ENCODE results near the gene WDR48.

WDR48 gene

DNA sequence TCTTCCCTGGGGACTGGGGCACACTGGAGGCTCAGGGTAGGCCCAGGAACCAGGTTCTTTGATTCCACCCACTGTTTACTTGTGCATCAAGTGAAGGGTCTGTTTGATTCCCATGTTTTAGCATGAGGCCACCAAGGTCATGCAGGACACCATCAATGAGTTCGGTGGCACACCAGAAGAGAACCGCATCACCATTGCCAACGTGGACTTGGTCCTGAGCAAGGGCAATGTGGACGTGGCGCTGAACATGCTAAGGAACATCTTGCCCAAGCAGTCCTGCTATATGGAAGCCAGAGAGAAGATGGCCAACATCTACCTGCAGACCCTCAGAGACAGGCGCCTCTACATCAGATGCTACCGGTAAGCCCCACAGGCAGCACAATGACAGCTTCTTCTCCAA lies 77.1 kb downstream of the WDR48 start:
- TF ChIP-seq ZNF274 (IDR thresholded peaks at IDR 0.05; ENCODE audit: low read depth, low read length): no peak
- no peak overlapping the region for H3K4me3 ChIP-seq (ENCODE audit: low read length)

DNA sequence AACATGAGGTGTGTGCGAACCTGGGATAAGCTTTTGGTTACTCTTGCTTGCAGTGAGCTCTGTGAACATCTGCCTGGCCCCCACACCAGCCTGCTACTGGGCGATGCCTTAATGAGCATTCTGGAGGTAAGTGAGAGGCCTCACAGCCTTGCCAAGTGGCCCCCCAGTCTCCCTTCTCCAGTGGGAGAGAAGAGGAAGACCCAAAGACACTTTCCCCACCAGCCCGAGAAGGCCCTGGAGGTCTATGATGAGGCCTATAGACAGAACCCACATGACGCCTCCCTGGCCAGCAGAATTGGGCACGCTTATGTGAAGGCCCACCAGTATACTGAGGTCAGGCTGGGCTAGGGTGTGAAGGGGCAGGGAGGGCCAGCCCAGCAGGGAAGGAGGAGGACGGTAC lies 78.2 kb downstream of the WDR48 start:
- no peak for TF ChIP-seq ZNF274 (IDR thresholded peaks at IDR 0.05; ENCODE audit: low read depth, low read length)
- no peak overlapping the region for H3K4me3 ChIP-seq (ENCODE audit: low read length)

DNA sequence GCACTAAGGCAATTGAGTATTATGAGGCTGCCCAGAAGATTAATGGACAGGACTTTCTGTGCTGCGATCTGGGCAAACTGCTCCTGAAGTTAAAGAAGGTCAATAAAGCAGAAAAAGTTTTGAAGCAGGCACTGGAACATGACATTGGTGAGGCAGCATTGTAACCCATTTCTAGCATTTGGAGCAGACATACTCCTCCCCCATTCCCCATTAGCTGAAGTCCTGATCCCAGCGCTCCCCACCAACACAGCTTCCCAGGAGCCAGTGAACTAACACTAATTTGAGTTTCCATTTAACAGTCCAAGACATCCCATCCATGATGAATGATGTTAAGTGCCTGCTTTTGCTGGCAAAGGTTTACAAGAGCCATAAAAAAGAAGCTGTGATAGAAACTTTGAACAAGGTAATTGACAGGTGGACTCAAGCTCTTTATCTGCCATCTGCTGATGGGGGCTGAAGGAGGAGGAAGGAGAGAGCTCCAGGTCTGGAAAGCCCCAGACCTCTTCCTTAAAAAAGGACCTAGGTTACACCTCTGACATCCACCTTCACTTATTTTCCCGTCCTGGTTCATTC lies 79.0 kb downstream of the WDR48 start:
- no peak overlapping the region for H3K4me3 ChIP-seq (ENCODE audit: low read length)
- TF ChIP-seq ZNF274 (IDR thresholded peaks at IDR 0.05; ENCODE audit: low read depth, low read length): no peak

DNA sequence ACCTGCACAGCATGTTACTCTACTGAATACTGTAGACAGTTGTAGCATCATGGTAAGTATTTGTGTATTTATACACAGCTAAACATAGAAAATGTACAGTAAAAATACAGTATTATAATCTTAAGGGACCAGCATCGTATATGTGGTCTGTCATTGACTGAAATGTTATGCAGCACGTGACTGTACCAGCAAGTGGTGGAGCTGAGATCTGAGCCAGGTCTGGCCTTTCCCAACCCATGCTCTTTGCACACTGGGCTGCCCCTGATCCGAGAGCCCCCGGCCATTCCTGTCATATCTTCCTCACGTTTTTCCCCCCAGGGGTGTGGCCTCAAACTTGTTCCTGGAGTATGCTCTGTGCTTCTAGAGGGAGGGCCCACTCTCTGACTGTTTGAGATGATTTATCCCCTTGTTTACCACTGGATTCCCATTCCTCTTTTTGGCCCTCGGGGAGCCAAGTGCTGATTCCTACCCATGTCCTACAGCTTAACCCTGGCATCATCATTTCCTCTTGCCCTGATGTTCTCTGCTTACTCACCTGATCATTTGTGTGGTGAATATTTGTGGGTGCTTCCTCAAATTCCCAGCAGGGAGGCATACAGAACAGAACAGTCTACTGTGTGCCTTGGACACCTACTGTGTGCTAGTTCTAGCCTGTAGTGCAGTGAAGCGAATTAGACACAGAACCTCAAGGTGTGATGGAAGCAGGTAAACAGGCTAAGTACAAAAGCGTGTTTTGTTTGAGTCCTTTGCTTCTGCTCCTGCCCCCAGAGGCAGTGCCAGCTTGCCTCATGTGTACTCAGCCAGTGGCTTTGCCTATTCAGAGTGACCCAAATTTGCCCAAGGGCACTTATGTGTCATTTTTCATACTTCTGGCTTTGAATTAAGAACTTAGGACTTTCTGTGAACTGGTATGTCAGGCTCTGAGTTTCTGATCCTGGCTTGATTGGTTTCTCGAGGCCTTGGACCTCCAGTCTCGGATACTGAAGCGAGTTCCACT lies 80.6 kb downstream of the WDR48 start:
- TF ChIP-seq ZNF274 (IDR thresholded peaks at IDR 0.05; ENCODE audit: low read depth, low read length): no peak
- no peak overlapping the region for H3K4me3 ChIP-seq (ENCODE audit: low read length)

DNA sequence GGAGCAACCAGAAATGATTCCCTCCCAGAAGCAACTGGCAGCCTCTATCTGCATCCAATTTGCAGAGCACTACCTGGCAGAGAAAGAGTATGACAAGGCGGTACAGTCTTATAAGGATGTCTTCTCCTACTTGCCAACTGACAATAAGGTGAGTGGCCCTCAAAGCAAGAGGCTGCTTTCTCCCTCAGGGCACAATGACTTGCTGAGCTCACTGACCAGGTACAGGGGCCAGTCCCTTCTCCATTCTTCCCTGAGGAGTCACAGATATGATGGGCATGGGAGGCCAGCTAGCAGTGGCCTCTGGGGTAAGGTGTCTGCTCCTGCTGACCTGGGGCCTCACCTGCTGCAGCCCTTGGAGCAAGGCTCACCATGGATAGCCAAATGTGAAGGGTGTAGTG lies 81.3 kb downstream of the WDR48 start:
- no peak for TF ChIP-seq ZNF274 (IDR thresholded peaks at IDR 0.05; ENCODE audit: low read depth, low read length)
- no peak overlapping the region for H3K4me3 ChIP-seq (ENCODE audit: low read length)

DNA sequence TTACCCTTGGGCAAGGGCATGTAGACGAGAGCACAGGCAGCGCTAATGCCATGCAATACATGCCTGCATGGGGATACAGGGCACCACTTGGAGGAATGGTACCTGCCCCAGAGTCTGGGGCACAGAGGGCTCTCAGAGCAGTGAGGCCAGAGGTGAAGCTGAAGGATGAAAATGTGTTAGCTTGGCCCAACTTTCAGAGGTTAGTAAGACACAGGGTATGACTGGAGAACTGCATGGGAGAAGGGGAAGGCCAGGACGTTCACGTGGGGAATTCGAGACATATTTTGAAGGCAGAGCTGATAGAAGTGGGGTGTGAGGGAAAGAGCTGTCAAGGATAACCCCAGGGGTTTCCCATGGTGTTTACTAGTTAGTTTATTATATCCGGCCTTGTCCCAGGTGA lies 82.0 kb downstream of the WDR48 start:
- H3K4me3 ChIP-seq (ENCODE audit: low read length): no peak overlapping the region
- TF ChIP-seq ZNF274 (IDR thresholded peaks at IDR 0.05; ENCODE audit: low read depth, low read length): no peak

DNA sequence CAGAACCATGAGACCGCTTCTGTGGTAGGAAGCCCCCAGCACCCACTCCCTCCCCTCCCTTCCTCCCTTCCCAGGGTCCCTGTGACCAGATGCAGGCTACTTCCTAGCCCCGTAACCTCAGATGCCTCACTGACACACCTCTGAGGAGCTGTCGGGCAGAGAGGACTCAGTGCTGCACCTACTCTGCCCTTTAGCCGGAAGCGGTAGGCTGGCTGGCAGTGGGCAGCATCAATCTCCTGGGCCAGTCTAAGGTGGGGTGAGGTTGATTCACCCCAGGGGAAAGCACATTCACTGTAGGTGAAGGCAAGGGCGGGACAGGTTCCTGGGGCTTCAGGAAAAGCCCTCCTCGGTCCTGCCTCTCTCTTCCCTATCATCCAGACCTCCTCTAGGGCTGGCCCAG lies 82.5 kb downstream of the WDR48 start:
- no peak overlapping the region for H3K4me3 ChIP-seq (ENCODE audit: low read length)
- TF ChIP-seq ZNF274 (IDR thresholded peaks at IDR 0.05; ENCODE audit: low read depth, low read length): no peak

DNA sequence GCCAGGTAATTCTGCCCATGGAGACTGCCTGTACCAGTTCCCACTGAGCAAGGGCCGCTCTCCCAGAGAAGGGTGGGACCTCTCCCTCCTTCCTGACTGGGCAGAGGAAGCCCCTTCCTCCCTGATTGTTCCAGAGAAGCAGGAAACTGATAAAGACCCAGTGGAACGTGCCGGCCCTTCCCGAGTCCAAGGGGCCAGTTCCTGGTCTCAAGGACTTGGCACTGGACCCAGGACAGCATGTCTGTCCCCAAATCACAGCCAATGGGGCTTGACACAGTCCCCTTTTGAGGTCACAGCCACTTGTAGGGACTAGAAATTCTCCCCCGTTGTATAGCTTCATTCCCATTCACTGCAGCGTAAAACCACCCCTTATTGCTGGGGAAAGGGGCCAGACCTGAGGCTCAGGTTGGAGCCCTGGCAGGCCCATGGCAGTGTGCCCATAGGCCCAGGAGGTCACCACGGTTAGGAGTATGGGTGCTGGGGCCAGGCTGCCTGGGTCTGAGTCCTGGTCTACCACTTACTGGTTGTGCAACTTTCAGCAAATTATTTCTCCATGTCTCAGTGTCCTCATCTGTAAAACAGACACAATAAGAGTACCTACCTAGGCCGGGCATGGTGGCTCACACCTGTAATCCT lies 83.5 kb downstream of the WDR48 start:
- H3K4me3 ChIP-seq (ENCODE audit: low read length): no peak overlapping the region
- no peak for TF ChIP-seq ZNF274 (IDR thresholded peaks at IDR 0.05; ENCODE audit: low read depth, low read length)

DNA sequence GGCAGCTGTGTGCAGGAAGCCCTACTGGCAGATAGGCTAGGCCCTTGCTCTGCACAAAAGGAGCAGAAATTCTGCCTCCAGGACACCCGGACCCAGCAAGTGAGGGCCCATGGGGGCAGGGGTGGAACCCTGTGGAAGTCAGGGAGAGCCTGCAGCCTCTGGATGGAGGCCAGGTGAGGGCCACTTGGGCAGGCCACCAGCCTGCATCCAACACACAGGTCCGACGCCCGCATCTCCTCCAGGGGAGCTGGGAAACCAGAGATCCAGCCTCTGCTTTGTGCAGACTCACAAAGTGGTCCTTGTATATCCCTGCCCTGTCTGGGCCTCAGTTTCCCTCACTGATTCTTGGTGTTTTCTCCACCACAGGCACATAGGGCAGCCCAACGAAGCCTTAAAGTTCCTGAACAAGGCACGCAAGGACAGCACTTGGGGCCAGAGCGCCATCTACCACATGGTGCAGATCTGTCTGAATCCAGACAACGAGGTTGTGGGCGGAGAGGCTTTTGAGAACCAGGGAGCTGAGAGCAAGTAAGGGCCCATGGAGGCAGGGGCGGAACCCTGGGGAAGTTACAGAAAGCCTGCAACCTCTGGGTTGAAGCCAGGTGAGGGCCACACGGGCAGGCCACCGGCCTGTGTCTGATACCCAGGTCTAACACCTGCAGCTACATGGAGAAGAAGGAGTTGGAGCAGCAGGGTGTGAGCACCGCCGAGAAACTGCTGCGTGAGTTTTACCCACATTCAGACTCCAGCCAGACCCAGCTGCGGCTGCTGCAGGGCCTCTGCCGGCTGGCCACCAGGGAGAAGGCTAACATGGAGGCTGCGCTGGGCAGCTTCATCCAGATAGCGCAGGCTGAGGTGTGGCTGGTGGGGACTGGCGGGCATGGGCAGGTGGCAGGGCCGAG lies 85.0 kb downstream of the WDR48 start:
- H3K4me3 ChIP-seq (ENCODE audit: low read length): no peak overlapping the region
- no peak for TF ChIP-seq ZNF274 (IDR thresholded peaks at IDR 0.05; ENCODE audit: low read depth, low read length)

DNA sequence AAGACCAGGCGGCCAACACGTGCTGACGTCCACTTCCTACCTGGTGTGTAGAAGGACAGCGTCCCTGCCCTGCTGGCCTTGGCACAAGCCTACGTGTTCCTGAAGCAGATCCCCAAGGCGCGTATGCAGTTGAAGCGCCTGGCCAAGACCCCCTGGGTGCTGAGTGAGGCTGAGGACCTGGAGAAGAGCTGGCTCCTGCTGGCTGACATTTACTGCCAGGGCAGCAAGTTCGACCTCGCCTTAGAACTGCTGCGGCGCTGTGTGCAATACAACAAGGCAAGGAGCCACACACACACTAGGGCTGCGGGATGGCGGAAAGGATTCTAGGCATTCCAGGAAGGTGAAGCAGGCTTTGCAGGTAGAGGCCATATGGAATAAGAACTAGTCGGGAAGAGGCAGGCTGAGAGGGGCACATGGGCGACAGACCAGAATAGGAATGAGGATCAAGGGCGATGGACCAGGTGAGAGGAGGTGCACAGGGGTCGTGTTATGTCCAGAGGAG lies 85.7 kb downstream of the WDR48 start:
- H3K4me3 ChIP-seq (ENCODE audit: low read length): no peak overlapping the region
- no peak for TF ChIP-seq ZNF274 (IDR thresholded peaks at IDR 0.05; ENCODE audit: low read depth, low read length)

DNA sequence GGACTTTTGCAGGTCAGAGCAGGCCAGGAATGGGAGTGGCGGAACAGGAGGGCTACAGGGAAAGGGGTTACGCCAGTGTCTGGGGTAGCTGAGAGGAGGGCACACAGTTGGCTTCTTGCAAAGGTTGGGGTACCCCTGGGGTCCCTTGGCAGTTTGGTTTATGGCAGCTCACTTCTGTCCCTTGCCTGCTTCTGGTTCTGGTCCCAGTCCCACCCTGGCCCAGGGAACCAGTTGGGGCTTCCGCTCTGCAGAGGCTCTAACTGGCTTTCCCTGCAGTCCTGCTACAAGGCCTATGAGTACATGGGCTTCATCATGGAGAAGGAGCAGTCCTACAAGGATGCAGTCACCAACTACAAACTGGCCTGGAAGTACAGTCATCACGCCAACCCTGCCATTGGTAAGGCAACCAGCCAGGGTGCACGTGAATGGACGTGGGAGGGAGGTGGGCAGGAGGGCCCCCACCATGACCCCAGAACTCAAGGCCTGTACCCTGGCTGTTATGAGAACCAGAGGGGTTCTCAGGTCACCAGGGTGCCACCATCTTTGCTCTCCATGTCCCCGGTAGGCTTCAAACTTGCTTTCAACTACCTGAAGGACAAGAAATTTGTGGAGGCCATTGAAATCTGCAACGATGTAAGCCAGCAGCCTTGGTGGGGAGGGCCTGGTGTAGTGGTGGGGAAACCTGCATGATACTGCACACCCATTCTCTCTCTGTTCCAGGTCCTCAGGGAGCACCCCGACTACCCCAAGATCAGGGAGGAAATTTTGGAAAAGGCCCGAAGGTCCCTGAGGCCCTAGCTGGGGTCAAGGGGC lies 86.4 kb downstream of the WDR48 start:
- H3K4me3 ChIP-seq (ENCODE audit: low read length): no peak overlapping the region
- no peak for TF ChIP-seq ZNF274 (IDR thresholded peaks at IDR 0.05; ENCODE audit: low read depth, low read length)

DNA sequence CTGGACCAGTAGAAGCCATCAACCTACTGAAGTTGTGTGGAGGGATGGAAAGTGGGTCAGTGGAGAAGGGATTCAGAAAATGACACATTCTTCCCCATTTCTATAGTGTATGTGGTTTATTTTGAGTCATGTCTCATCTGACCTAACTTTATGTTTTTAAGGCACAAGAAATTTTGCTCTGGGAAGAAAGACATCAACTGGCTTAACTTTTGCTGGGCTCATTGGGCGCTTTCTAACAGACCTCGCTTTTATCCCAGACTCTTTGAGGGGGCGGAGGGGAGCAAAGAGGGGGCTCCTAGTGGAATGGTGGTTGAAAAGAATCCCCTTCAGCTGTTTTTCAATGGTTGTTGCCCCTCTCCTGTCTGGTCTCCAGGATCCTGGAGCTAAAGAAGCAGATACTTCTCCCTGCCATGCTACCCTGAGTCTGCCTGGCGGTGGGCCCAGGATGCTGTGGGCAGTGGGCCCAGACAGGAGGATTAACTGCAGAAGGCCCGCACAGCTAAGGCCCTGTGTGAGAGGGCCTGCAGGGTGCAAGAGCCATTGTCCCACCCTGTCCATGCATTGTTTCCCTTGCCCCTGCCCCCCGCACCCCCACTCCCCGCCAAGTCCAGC lies 87.1 kb downstream of the WDR48 start:
- TF ChIP-seq ZNF274 (IDR thresholded peaks at IDR 0.05; ENCODE audit: low read depth, low read length): no peak
- no peak overlapping the region for H3K4me3 ChIP-seq (ENCODE audit: low read length)

DNA sequence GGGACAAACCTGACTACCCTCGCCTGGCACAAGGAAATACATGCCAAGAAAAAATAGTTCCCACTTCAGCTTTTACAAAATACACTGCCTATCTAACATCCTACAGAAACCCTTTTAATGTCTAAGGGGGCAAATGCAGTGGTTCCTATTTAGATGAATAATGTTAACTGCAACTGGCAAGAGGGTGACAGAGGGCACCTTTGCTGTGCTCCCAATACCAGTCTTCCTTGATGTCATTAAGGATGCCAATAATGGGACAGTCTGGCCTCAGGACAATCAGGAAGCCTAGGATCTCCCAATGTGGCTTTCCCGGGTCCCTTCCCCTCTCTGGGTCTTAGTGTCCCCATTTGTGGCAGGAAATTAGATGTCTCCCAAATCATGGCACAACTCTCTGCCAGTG lies 87.6 kb downstream of the WDR48 start:
- TF ChIP-seq ZNF274 (IDR thresholded peaks at IDR 0.05; ENCODE audit: low read depth, low read length): no peak
- no peak overlapping the region for H3K4me3 ChIP-seq (ENCODE audit: low read length)

All from GM08714 (cell line).